DOHH2 (cell line): ENCODE data around the gene KCTD12.

Source experiments
- H3F3A ChIP-seq: fragments of 200-600 bp; sonication (generic), shearing (Covaris generic); 2 replicates; pipeline ENCODE4 v1.6.0; 2016; ENCODE audit warnings: antibody characterized with exemption, mild to moderate bottlenecking; ENCODE audit not compliant: control insufficient read depth, insufficient read depth
- H3K27ac ChIP-seq: fragments of 200-600 bp; sonication (generic); 2 replicates; pipeline ENCODE4 v1.5.1; 2014; ENCODE audit warnings: low read depth, mild to moderate bottlenecking, low read length, moderate library complexity
- H3K27me3 ChIP-seq: fragments of 200-600 bp; sonication (generic); 2 replicates; pipeline ENCODE4 v1.6.1; 2014; ENCODE audit warnings: mild to moderate bottlenecking, low read length, mixed read lengths; ENCODE audit not compliant: control insufficient read depth
- H3K36me3 ChIP-seq: fragments of 200-600 bp; sonication (generic); 2 replicates; pipeline ENCODE4 v1.6.1; 2014; ENCODE audit warnings: mild to moderate bottlenecking, low read length, moderate library complexity, mixed read lengths; ENCODE audit not compliant: control insufficient read depth
- H3K4me1 ChIP-seq: fragments of 200-600 bp; sonication (generic); 2 replicates; pipeline ENCODE4 v1.6.1; 2014; ENCODE audit warnings: mild to moderate bottlenecking, low read length, mixed read lengths; ENCODE audit not compliant: control insufficient read depth
- H3K4me2 ChIP-seq: fragments of 200-600 bp; sonication (generic); 2 replicates; pipeline ENCODE4 v1.6.0; 2014; ENCODE audit warnings: mild to moderate bottlenecking, low read length, moderate library complexity
- H3K4me3 ChIP-seq: fragments of 200-600 bp; sonication (generic); 2 replicates; pipeline ENCODE4 v1.5.1; 2014; ENCODE audit warnings: mild to moderate bottlenecking, low read length, mixed read lengths
- H3K79me2 ChIP-seq: fragments of 200-600 bp; sonication (generic); 2 replicates; pipeline ENCODE4 v1.6.1; 2014; ENCODE audit warnings: mild to moderate bottlenecking, low read length, mixed read lengths; ENCODE audit not compliant: control insufficient read depth
- H3K9me2 ChIP-seq: fragments of 200-600 bp; sonication (generic); replicated peaks from 2 replicates; pipeline ENCODE4 v1.6.1; 2014; ENCODE audit warnings: mild to moderate bottlenecking, low read length, mixed read lengths; ENCODE audit not compliant: control insufficient read depth
- H3K9me3 ChIP-seq: fragments of 200-600 bp; sonication (generic); 2 replicates; pipeline ENCODE4 v1.6.1; 2014; ENCODE audit warnings: antibody characterized with exemption, low read length, mixed read lengths; ENCODE audit not compliant: control insufficient read depth, insufficient read depth
- H4K20me1 ChIP-seq: fragments of 200-600 bp; sonication (generic); 2 replicates; pipeline ENCODE4 v1.6.0; 2014; ENCODE audit warnings: low read depth, mild to moderate bottlenecking, antibody characterized with exemption, low read length, moderate library complexity; ENCODE audit not compliant: control insufficient read depth, insufficient read depth
- EZH2phosphoT487 ChIP-seq: fragments of 200-600 bp; sonication (generic); IDR thresholded peaks from 2 replicates; pipeline ENCODE4 v1.6.1; 2017; ENCODE audit warnings: borderline replicate concordance, mild to moderate bottlenecking, antibody characterized with exemption, low read length, moderate library complexity, mixed read lengths
- TF ChIP-seq, protein P1 (sequence below): fragments of 200-600 bp; sonication (generic); IDR thresholded peaks from one replicate; pipeline ENCODE4 v1.5.1; 2014; ENCODE audit warnings: antibody characterized with exemption, mild to moderate bottlenecking, low read depth, low read length; ENCODE audit not compliant: poor library complexity, severe bottlenecking

KCTD12 gene

DNA sequence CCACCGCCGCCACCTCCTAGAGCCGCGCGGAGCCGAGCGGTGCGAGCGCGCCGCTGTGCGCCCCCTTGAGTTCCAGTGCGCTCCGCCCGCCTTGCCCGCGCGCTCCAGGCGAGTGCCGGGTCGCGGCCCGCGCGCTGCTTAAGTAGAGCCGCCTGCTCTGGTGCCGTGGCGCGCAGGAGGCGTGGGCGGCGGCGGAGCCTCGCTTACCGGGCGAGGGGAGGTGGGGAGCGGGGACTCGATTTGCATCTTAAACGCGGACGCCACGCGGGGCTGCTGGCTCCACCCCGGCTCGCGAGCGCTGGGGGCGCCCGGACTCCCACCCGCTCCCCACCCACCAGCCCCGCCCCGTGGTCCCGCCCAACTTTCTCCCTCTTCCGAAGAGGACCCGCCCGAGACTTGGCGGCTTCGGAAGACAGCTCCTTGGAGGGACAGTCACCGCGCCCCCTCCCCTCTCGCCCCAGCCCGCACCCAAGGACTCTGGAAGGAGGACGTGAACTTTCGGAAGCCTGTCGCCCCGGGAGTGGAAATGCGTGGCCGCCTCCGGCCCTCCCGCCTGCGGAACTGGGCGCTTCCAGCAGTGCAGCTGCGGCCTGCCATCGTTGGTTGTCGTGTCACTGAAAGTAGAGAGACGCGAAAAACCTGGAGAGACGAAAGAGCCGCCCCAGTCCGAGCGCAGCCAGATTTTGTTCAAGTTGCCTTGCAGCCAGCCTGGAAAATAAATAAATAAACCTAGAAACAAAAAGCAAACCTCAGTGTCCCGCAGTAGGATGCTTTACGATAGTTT is at the start of gene KCTD12:
Gene KCTD12, minus strand, starts transcription at position 114 of the 784 bp plus-strand sequence. CDS start 257 bp downstream, outside the sequence.
- Histone ChIP-seq H3F3A (no peaks in the 10 kb centered on the region), H3K79me2 (no peaks in the 10 kb centered on the region), H3K27me3 (peaks cover 58% of the 10 kb centered on the region), H3K36me3 (no peaks in the 10 kb centered on the region), H3K4me2 (peak within 1 kb of the TSS; percentile 71), H3K27ac (no peak within 1 kb of the TSS), H3K9me2 (no peaks in the 10 kb centered on the region), H3K4me3 (peak within 1 kb of the TSS; percentile 69), H3K9me3 (no peaks in the 10 kb centered on the region), H4K20me1 (no peaks in the 10 kb centered on the region), H3K4me1 (peaks cover 10% of the 10 kb centered on the region)
- TF ChIP-seq, protein P1, sequence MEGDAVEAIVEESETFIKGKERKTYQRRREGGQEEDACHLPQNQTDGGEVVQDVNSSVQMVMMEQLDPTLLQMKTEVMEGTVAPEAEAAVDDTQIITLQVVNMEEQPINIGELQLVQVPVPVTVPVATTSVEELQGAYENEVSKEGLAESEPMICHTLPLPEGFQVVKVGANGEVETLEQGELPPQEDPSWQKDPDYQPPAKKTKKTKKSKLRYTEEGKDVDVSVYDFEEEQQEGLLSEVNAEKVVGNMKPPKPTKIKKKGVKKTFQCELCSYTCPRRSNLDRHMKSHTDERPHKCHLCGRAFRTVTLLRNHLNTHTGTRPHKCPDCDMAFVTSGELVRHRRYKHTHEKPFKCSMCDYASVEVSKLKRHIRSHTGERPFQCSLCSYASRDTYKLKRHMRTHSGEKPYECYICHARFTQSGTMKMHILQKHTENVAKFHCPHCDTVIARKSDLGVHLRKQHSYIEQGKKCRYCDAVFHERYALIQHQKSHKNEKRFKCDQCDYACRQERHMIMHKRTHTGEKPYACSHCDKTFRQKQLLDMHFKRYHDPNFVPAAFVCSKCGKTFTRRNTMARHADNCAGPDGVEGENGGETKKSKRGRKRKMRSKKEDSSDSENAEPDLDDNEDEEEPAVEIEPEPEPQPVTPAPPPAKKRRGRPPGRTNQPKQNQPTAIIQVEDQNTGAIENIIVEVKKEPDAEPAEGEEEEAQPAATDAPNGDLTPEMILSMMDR, result no peak
- TF ChIP-seq EZH2phosphoT487, result no peak

DNA sequence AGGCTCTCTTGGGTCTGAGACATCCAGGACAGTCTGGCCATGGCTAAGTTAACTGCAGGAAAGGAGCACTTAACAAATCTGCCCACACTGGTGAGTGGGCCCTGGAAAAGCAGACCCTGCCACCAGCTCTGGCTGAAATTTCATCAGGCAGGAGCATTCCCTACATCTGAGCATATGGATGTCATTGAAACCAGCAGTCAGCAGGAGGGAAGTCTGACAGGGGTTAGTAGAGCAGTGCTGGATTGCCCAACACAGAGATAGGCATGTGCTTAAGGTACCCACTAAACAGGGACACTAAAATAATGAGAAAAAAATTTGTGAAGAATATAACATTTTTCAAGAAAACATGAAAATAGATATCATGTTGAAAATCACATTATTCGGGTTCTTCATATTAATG is 48.5 kb upstream of the KCTD12 start:
- no peaks in the 10 kb centered on the region for H3K9me3 ChIP-seq
- no peaks in the 10 kb centered on the region for H3K27me3 ChIP-seq
- H3K27ac ChIP-seq, result no peak overlapping the region
- H3K4me2 ChIP-seq, result no peak overlapping the region
- H3F3A ChIP-seq, result no peaks in the 10 kb centered on the region
- H4K20me1 ChIP-seq, result no peaks in the 10 kb centered on the region
- H3K79me2 ChIP-seq, result no peaks in the 10 kb centered on the region
- H3K36me3 ChIP-seq, result no peaks in the 10 kb centered on the region
- H3K4me1 ChIP-seq, result no peaks in the 10 kb centered on the region
- H3K4me3 ChIP-seq, result no peak overlapping the region
- TF ChIP-seq, protein P1, result no peak
- TF ChIP-seq EZH2phosphoT487, result no peak
- H3K9me2 ChIP-seq, result no peaks in the 10 kb centered on the region

DNA sequence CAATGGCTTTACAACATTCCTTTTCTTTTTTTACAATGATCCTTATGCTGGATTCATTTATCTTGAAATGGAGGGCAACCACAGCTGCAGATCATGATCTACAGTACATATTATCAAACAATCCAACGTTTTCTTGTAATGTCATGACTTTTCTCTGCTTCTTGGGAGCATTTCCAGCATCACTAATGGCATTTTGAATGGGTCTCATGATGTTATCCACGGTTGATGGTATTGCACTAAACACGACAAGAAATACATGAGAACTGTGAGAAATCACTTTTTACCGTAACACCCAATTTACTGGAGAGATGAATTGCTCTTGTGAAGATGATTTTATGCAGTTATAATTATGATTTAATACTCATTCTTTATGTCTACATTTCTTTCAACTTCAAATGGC is 45.9 kb upstream of the KCTD12 start:
- H3K9me2 ChIP-seq, result no peaks in the 10 kb centered on the region
- no peaks in the 10 kb centered on the region for H4K20me1 ChIP-seq
- H3K9me3 ChIP-seq, result no peaks in the 10 kb centered on the region
- no peaks in the 10 kb centered on the region for H3K27me3 ChIP-seq
- H3K27ac ChIP-seq, result no peak overlapping the region
- no peaks in the 10 kb centered on the region for H3K79me2 ChIP-seq
- TF ChIP-seq, protein P1, result no peak
- no peak for TF ChIP-seq EZH2phosphoT487
- H3K4me2 ChIP-seq, result no peak overlapping the region
- no peaks in the 10 kb centered on the region for H3F3A ChIP-seq
- no peak overlapping the region for H3K4me3 ChIP-seq
- H3K36me3 ChIP-seq, result no peaks in the 10 kb centered on the region
- H3K4me1 ChIP-seq, result no peaks in the 10 kb centered on the region
